ENCODE measurements around the gene ACOXL.

Gene ACOXL

DNA sequence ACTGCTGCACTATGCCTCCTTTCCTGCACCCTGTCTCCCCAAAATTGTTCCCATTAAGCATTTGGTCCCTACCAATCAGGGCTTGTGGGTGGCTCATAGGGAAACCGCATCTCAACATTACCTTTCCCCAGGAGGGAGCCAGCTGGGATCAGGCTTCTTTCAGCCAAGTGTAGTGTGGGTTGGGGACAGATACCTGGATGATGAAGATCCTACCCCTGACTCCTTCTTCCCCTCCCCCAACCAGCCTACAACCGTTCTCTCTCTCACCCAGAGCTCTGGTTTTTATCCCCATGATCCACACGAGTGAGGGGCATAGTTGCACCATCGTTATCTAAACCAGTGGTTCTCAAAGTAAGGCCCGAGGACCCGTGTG is 40.0 kb downstream of the ACOXL start:
- no peak for FAIRE-seq
- DNase-seq (ENCODE audit: insufficient read length, low spot score) = no peak
- TF ChIP-seq, protein P1, sequence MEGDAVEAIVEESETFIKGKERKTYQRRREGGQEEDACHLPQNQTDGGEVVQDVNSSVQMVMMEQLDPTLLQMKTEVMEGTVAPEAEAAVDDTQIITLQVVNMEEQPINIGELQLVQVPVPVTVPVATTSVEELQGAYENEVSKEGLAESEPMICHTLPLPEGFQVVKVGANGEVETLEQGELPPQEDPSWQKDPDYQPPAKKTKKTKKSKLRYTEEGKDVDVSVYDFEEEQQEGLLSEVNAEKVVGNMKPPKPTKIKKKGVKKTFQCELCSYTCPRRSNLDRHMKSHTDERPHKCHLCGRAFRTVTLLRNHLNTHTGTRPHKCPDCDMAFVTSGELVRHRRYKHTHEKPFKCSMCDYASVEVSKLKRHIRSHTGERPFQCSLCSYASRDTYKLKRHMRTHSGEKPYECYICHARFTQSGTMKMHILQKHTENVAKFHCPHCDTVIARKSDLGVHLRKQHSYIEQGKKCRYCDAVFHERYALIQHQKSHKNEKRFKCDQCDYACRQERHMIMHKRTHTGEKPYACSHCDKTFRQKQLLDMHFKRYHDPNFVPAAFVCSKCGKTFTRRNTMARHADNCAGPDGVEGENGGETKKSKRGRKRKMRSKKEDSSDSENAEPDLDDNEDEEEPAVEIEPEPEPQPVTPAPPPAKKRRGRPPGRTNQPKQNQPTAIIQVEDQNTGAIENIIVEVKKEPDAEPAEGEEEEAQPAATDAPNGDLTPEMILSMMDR (IDR thresholded peaks at IDR 0.05; ENCODE audit: insufficient read depth, missing control alignments) = no peak

DNA sequence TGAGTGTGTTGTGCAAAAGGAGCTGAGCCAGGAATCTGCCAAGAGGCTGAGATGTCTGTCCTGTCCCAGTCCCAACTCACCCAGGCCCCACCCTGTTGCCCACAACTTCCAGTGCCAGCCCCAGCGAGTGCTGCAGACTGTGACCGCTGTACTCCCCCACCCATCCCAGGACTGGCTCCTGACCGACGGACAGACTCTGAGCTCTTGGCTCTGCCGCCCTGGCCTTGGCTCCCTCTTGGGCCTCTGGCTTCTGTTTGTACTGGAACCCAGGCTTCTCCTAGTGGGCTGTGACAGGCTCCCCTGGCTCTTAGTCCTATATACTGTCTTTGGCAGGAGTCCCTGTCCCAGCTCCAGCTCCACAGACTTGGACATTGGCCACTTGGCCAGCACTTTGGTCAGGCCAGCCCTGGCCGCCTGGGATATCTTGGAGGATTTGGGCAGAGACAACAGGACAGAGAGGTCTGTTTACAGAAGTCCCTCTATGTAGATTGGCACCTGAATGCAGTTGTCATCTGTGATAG is 41.1 kb downstream of the ACOXL start:
- FAIRE-seq = no peak

DNA sequence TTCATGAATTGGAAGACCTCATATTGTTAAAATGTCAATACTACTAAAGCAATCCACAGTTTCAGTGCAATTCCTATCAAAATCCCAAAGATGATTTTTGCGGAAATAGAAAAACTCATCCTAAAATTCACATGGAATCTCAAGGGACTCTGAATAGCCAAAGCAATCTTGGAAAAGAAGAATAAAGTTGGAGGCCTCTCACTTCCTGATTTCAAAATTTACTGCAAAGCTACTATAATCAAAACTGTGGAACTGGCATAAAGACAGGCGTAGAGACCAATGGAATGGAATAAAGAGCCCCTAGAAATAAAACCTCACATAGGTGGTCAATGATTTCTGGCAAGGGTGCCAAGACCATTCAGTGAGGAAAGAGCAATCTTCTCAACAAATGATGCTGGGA is 42.3 kb downstream of the ACOXL start:
- DNase-seq (ENCODE audit: insufficient read length, low spot score) = no peak
- no peak for FAIRE-seq
- TF ChIP-seq, protein P1 (IDR thresholded peaks at IDR 0.05; ENCODE audit: insufficient read depth, missing control alignments) = no peak

More for the DNA sequence above, 41.1 kb downstream of the ACOXL start:
- no peak for DNase-seq (ENCODE audit: insufficient read length, low spot score)
- TF ChIP-seq, protein P1 (IDR thresholded peaks at IDR 0.05; ENCODE audit: insufficient read depth, missing control alignments) = no peak

DNA sequence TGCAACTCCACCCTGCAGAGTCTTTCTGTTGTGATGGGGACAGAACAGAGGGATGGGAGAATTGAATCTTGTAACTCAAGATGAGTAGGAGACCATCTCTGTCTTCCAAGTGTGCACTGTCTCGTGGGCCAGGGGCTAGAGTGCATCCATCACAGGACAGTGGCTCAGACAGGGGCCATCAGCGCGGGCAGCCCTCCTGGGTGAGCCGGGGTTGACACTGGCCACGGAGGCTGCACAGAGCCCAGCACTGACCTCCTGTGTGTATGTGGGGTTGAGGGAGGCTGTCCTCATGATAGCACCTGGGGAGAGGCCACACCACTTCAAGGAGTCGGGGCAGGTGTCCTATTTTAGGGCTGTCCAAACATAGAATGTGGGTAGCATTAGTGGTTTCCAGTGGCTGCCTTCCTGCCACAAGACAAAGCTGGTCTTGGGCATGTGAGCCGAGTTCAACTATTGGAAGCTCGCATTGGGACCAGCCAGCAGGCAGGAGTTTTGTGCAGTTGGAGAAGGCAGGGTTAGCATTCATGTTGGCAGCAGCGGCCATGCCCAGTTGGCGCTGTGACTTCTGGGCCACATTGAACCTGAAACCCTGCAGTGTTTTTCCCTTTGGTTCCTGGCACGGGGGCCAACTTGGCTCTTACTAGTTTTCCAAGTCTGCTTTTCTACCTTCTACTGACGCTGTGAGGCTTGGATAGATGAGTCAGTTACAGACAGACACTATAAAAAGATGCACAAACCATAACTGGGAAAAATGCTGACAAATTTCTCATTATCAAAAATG is 45.3 kb downstream of the ACOXL start:
- TF ChIP-seq, protein P1 (IDR thresholded peaks at IDR 0.05; ENCODE audit: insufficient read depth, missing control alignments) = no peak
- no peak for DNase-seq (ENCODE audit: insufficient read length, low spot score)
- no peak for FAIRE-seq

DNA sequence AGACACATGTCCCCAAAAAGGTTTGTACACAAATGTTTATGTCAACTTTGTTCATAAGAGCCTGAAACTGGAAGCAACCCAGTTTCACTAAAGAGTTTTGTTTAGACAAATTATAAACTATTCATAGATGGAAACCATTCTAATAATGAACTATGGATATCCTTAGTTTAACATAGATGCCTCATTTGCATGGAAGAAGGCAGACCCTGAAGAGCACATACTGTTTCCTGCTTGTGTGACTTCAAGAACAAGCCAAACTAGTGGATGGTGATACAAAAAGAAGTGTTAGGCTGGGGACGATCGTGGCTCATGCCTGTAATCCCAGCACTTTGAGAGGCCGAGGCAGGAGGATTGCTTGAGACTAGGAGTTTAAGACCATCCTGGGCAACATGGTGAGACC is 48.1 kb downstream of the ACOXL start:
- TF ChIP-seq, protein P1 (IDR thresholded peaks at IDR 0.05; ENCODE audit: insufficient read depth, missing control alignments) = no peak
- DNase-seq (ENCODE audit: insufficient read length, low spot score) (no peak), FAIRE-seq (no peak)

DNA sequence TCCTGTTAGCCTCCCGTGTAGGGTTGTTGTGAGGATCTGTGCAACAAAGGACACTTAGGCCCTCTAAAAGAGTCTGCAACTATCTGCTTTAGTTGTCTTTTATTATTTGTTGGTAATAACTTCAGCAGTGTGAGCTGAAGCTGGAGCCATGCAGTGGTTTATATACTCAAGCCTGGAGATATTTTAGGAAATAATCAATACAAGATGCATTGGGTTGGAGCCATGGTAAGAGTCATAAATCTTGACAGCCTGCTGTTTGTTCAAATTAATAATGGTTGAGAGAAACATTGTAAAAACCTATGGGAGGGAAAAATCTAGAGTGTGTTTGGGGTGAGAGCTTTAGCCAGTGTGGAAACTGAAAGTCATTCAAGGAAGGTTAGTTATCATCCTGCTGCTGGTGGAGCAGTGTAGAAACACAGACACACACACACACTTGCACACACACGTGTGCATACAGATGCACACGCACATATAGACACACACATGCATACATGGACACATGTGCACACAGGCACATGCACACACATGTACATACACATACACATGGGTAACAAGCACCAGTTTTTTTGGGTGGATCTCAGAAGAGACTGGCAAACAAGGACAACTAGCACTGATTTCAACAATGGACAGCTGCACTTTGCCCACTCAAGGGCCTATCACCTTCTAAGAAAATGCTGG is 51.0 kb downstream of the ACOXL start:
- DNase-seq (ENCODE audit: insufficient read length, low spot score) = no peak
- FAIRE-seq = no peak
- TF ChIP-seq, protein P1 (IDR thresholded peaks at IDR 0.05; ENCODE audit: insufficient read depth, missing control alignments) = no peak
